ENCODE measurements around the gene DLG5.

DNA sequence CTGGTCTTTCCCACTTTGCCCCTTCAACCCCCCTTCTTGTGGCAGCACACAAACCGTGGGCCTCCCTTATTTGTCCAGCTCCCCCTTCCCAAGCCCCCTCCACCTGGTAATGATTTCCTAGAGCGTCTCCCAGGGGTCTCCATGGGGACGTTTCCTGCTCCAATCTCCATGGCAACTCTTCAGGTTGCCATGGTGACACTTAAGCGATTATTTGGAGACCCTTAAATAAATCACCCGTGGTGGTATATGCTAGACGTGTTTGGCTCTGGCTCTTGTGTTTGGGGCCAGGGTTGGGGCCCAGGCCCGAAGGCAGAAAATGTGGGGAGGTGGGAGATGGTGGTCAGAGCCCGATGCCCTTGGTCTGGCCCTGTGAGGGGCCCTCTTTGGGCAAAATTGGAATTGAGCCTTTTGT lies 41.1 kb upstream of the DLG5 start:
- no peak for TF ChIP-seq CTCF (IDR thresholded peaks at IDR 0.05; ENCODE audit: insufficient read depth, low read depth, low read length)
- TF ChIP-seq EZH2 (IDR thresholded peaks at IDR 0.05; ENCODE audit: insufficient read depth, low read length): no peak

All from astrocyte (in vitro differentiated cells and primary cell).